Measurements from ENCODE around the gene LIG1.
A peak's percentile ranks its signal among the peaks of the same experiment; 100 is the strongest.

Gene LIG1

DNA sequence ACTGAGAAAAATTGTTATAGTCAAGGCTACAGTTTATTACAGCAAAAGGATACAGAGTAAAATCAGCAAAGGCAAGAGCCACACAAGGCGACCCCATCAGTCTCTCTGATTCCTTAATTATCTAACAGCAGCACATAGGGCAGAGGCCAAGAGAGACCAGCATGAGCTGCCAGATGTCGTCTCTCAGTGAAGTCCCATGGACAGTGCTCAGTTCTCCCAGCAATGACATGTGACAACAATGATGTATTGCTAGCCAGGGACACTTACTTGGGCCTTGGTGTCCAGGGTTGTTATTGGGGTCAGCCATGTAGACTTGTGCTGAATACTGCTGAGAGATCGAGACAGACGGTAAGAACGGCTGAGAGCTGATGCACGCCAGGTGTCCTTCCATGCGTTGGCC, 22.6 kb upstream of the LIG1 start:
- H3K27ac Mint-ChIP-seq, result no peak overlapping the region
- no peaks in the 10 kb centered on the region for H3K27me3 Mint-ChIP-seq (ENCODE audit: low read depth)
- no peak overlapping the region for H3K4me3 Mint-ChIP-seq
- H3K4me1 Mint-ChIP-seq (ENCODE audit: low read depth), result no peaks in the 10 kb centered on the region
- H3K36me3 Mint-ChIP-seq (ENCODE audit: low read depth), result peaks cover 9% of the 10 kb centered on the region
- no peaks in the 10 kb centered on the region for H3K9me3 Mint-ChIP-seq

DNA sequence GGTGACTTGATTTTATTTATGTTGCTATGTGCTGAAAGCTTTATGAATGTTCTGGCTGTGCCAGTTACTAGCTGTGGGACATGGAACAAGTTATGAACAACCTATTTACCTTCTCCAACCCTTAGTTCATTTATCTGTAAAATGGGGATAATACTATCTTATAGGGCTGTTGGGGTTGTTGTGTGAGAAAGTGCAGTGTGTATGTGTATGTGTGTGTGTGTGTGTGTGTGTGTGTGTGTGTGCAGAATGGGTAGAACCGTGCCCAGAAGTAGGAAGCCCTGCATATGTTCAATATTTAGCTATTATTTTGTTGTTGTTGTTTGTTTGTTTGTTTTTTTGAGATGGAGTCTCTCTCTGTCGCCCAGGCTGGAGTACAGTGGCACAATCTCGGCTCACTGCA, 20.7 kb upstream of the LIG1 start:
- H3K9me3 Mint-ChIP-seq, result no peaks in the 10 kb centered on the region

DNA sequence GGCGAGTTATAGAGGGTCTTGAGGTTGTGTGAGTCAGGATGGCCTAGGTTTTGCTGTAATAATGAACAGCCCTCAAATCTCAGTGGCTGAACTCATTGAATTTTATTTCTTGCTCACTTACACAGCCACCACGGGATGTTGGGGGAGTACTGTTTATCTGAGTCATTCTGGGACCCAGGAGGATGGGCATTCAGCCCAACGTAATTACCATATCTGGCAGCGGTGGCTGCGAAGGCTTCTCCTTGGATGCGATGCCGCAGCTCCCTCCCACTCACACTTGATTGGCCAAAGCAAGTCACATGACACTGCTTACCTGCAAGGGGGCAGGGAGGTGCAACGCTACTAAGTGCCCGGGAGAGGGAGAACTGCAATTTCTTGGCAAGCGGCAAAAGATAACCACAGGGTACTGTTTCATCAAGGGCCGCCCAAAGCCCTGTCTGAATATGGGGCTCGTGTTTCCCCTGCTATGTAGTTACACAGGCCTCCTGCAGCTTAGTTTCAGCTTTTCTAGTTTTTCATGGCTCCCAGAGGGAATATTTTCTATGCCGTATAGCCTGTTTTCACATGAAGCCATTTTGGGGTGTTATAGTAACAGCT, 20.2 kb upstream of the LIG1 start:
- no peaks in the 10 kb centered on the region for H3K9me3 Mint-ChIP-seq
- no peak overlapping the region for H3K27ac Mint-ChIP-seq
- no peaks in the 10 kb centered on the region for H3K4me1 Mint-ChIP-seq (ENCODE audit: low read depth)
- H3K4me3 Mint-ChIP-seq, result no peak overlapping the region
- H3K36me3 Mint-ChIP-seq (ENCODE audit: low read depth), result peaks cover 9% of the 10 kb centered on the region
- no peaks in the 10 kb centered on the region for H3K27me3 Mint-ChIP-seq (ENCODE audit: low read depth)

More for the DNA sequence above, 20.7 kb upstream of the LIG1 start:
- H3K27me3 Mint-ChIP-seq (ENCODE audit: low read depth), result no peaks in the 10 kb centered on the region
- peaks cover 9% of the 10 kb centered on the region for H3K36me3 Mint-ChIP-seq (ENCODE audit: low read depth)
- peak overlapping the region; percentile 45 for H3K27ac Mint-ChIP-seq
- H3K4me3 Mint-ChIP-seq, result no peak overlapping the region
- H3K4me1 Mint-ChIP-seq (ENCODE audit: low read depth), result no peaks in the 10 kb centered on the region

DNA sequence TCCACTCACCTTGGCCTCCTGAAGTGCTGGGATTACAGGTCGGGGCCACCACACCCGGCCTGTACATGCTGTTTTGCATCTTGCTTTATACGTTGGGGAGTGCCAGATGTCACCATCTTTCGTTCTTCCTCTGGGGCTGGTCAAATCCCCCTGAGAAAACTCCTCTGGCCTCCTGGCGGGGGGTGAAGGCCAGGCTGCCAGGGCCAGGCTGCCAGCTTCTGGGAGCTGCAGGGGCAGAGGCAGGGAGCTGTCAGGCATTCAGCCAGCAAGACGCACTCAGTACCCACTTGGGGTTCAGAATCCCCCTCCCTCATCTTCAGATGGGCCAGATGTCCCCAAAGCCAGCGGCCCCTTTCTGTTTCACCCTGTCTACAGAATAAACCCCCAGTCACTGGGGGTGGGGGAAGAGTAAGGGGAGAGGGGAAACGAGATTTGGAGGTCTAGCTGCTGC, 16.4 kb upstream of the LIG1 start:
- Mint-ChIP-seq H3K4me3 (no peak overlapping the region), H3K27me3 (ENCODE audit: low read depth) (no peaks in the 10 kb centered on the region), H3K4me1 (ENCODE audit: low read depth) (no peaks in the 10 kb centered on the region), H3K9me3 (peaks cover 4% of the 10 kb centered on the region), H3K36me3 (ENCODE audit: low read depth) (peaks cover 15% of the 10 kb centered on the region), H3K27ac (no peak overlapping the region)

DNA sequence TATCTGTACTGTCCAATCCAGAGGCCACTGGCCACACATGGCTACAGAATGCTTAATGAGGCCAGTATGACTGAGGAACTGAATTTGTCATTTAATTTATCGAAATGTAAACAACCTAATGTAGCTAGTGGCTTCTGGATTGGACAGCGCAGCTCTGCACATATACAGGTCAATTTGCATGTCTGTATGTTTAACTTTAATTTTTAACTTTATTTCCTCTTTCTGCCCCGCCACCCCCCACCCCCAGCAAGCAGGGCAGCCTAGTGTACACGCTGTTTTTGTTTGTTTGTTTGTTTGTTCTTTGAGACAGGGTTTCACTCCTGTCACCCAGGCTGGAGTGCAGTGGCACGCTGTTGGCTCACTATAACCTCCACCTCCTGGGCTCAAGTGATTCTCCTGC, 15.9 kb upstream of the LIG1 start:
- Mint-ChIP-seq H3K27me3 (ENCODE audit: low read depth) (no peaks in the 10 kb centered on the region), H3K27ac (no peak overlapping the region), H3K36me3 (ENCODE audit: low read depth) (peaks cover 20% of the 10 kb centered on the region), H3K9me3 (peaks cover 9% of the 10 kb centered on the region), H3K4me1 (ENCODE audit: low read depth) (no peaks in the 10 kb centered on the region), H3K4me3 (no peak overlapping the region)

DNA sequence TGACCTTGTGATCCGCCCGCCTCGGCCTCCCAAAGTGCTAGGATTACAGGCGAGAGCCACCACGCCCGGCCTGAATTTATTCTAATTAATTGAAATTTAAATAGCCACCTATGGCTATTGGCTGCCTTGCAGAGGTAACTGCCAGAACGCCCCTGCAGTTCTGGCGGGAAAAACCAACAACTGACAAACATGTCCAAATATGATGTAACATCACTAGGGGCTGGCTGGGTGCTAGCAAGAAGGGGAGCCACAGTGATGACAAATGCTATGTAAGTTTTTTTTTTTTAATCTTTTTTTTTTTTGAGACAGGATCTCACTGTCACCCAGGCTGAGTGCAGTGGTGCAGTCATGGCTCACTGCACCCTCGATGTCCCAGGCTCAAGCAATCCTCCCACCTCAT, 13.2 kb upstream of the LIG1 start:
- H3K9me3 Mint-ChIP-seq, result peaks cover 10% of the 10 kb centered on the region
- no peaks in the 10 kb centered on the region for H3K4me1 Mint-ChIP-seq (ENCODE audit: low read depth)
- no peak overlapping the region for H3K27ac Mint-ChIP-seq
- peaks cover 23% of the 10 kb centered on the region for H3K36me3 Mint-ChIP-seq (ENCODE audit: low read depth)
- no peaks in the 10 kb centered on the region for H3K27me3 Mint-ChIP-seq (ENCODE audit: low read depth)
- no peak overlapping the region for H3K4me3 Mint-ChIP-seq

DNA sequence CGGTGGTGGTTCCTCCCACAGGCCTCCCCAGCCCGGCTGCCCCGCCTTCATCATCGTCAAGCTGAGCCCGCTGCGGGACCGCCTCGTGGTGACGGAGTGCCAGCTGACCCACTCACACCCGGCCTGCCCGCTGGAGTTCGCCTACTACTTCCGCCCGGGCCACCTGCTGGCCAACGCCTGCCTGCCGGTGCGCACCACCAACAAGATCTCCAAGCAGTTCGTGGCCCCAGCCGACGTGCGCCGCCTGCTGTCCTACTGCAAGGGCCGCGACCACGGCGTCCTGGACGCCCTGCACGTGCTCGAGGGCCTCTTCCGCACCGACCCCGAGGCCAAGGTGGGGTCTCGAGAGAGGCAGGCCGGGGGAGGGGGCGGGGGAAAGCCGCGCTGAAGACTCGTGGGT, 12.3 kb upstream of the LIG1 start:
- peaks cover 10% of the 10 kb centered on the region for H3K9me3 Mint-ChIP-seq
- H3K4me1 Mint-ChIP-seq (ENCODE audit: low read depth), result no peaks in the 10 kb centered on the region
- no peak overlapping the region for H3K27ac Mint-ChIP-seq
- H3K36me3 Mint-ChIP-seq (ENCODE audit: low read depth), result peaks cover 23% of the 10 kb centered on the region
- H3K4me3 Mint-ChIP-seq, result no peak overlapping the region
- H3K27me3 Mint-ChIP-seq (ENCODE audit: low read depth), result no peaks in the 10 kb centered on the region

DNA sequence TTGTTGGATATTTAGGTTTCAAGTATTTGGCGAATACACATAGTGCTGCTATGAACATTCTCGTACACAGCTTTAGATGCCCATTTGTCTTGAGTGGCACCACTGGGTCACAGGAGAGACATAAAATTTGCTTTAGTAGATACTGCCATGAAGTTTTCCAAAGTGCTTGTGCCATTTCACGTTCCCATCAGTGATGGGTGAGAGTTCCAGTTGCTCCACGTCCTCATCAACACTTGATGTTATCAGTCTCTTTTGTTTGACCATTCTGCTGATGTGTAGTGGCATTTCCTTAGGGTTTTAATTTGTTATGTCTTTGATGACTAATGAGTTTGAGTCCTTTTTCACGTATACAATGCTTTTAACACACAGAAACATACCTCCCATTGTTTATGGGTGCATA, 11.4 kb upstream of the LIG1 start:
- no peak overlapping the region for H3K4me3 Mint-ChIP-seq
- H3K27me3 Mint-ChIP-seq (ENCODE audit: low read depth), result no peaks in the 10 kb centered on the region
- H3K4me1 Mint-ChIP-seq (ENCODE audit: low read depth), result peaks cover 3% of the 10 kb centered on the region
- H3K9me3 Mint-ChIP-seq, result peaks cover 10% of the 10 kb centered on the region
- peaks cover 28% of the 10 kb centered on the region for H3K36me3 Mint-ChIP-seq (ENCODE audit: low read depth)
- no peak overlapping the region for H3K27ac Mint-ChIP-seq

DNA sequence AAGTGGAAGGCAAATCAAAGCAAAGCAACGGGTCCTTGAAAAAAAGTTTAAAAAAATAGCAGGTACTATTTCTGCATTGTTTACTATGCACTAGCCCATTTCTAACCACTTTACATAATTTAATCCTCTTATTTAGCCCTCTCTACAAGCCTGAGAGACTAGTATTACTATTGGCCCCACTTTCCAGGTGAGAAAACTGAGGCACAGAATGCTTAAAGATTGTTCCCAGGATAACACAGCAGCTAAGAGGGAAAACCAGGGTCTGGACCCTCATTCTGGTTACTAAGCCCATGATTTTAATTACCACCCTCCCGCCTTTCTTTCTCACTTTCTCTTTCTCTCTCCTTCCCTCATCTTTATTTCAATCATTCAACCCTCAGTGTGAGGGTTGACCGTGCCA, 6.1 kb upstream of the LIG1 start:
- H3K4me1 Mint-ChIP-seq (ENCODE audit: low read depth), result peaks cover 18% of the 10 kb centered on the region
- peaks cover 3% of the 10 kb centered on the region for H3K9me3 Mint-ChIP-seq
- no peak overlapping the region for H3K4me3 Mint-ChIP-seq
- H3K27me3 Mint-ChIP-seq (ENCODE audit: low read depth), result no peaks in the 10 kb centered on the region
- peak overlapping the region; percentile 57 for H3K27ac Mint-ChIP-seq
- H3K36me3 Mint-ChIP-seq (ENCODE audit: low read depth), result peaks cover 38% of the 10 kb centered on the region

DNA sequence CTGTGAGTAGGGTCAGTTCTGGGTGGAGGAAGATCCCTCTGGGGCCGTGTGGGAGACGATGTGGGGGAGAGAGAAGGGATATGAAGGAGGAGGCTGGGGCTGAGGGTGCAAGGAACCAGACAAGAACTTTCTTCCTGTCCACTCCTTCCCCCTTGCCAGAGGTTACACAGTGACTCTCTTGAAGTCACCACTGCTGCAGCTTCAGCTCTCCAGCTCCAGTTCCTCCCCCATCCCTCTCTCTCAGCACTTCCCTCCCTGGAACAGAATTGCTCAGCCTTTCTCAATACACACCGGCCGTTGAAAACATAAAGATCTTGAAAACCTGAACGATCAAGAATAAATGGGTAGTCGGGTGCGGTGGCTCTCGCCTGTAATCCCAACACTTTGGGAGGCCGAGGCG, 5.4 kb upstream of the LIG1 start:
- Mint-ChIP-seq H3K27ac (no peak overlapping the region), H3K9me3 (no peaks in the 10 kb centered on the region), H3K4me3 (no peak overlapping the region), H3K4me1 (ENCODE audit: low read depth) (peaks cover 23% of the 10 kb centered on the region), H3K36me3 (ENCODE audit: low read depth) (peaks cover 39% of the 10 kb centered on the region), H3K27me3 (ENCODE audit: low read depth) (no peaks in the 10 kb centered on the region)

DNA sequence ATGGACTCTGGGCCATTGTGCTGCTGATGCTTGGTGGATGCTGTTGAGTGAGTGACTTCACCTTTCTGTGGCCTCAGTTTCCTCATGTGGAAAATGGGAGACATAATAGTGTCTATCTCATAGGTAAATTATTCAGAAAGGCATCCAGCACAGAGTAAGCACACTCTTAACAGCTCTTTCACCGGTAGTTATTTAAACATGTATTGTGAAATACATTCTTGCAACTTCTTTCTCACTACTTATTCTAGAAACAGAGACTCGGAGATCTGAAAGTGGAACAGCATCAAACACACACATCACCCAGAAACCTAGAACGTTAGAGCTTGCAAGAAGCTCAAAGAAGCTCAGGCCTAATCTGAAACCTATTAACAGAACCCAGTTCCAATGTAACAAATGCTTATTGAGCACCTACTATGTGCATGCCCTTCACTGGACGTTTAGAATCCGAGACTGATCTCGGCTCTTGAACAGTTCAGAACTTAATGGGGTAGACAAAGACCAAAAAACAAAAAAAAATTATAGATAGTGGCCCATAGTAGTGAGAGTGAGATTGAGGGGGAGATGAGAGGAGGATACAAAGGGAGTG, 4.4 kb upstream of the LIG1 start:
- H3K9me3 Mint-ChIP-seq, result no peaks in the 10 kb centered on the region
- peaks cover 36% of the 10 kb centered on the region for H3K36me3 Mint-ChIP-seq (ENCODE audit: low read depth)
- H3K4me1 Mint-ChIP-seq (ENCODE audit: low read depth), result peaks cover 23% of the 10 kb centered on the region
- H3K4me3 Mint-ChIP-seq, result no peak overlapping the region
- H3K27ac Mint-ChIP-seq, result no peak overlapping the region
- no peaks in the 10 kb centered on the region for H3K27me3 Mint-ChIP-seq (ENCODE audit: low read depth)

DNA sequence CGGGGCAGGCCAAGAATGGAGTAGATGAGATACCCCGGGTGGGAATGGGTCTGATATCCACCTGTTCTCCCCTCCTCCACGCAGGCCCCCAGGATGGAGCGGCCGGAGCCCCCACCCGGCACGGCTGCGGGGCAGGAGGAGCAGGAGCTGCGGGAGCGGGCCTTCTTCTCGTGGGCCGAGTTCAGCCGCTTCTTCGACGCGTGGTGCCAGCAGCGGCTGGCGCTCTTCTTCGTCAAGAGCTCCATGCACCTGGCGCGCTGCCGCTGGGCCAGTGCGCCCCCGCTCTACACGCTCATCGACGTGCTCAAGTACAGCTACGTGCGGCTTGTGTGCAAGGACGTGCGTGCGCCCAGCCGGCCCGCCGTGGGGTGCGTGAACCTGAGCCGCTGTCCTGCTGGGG, 1.6 kb upstream of the LIG1 start:
- peaks cover 26% of the 10 kb centered on the region for H3K36me3 Mint-ChIP-seq (ENCODE audit: low read depth)
- H3K27me3 Mint-ChIP-seq (ENCODE audit: low read depth), result no peaks in the 10 kb centered on the region
- peak overlapping the region; percentile 95 for H3K4me3 Mint-ChIP-seq
- peaks cover 32% of the 10 kb centered on the region for H3K4me1 Mint-ChIP-seq (ENCODE audit: low read depth)
- H3K27ac Mint-ChIP-seq, result no peak overlapping the region
- no peaks in the 10 kb centered on the region for H3K9me3 Mint-ChIP-seq

DNA sequence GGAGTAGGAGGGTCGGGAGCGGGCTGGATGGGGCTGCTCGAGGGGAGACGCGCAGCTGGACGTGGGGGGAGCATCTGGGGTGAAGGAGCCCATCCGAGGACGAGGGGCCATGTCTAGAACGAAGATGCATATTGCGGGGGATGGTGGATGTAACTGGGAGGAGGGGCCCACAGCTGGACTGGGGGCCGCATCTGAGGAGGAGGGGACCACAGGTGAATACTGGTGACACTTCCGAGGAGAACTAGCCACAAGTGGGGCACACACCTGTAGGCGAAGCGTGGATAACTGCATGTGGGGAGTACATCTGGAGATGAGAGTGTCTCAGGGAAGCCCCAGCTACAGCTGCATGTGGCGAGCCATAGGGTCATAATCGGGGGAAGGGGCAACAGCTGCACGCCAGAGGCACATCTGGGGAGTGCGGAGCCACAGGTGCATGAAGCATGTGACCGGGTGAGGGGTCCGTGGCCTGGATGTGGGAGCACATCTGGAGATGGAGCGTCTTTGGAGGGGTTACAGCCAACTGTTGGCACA, 738 bp upstream of the LIG1 start:
- H3K27me3 Mint-ChIP-seq (ENCODE audit: low read depth), result no peaks in the 10 kb centered on the region
- peak overlapping the region; percentile 88 for H3K27ac Mint-ChIP-seq
- H3K36me3 Mint-ChIP-seq (ENCODE audit: low read depth), result peaks cover 24% of the 10 kb centered on the region
- no peaks in the 10 kb centered on the region for H3K9me3 Mint-ChIP-seq
- H3K4me3 Mint-ChIP-seq, result peak overlapping the region; percentile 95
- H3K4me1 Mint-ChIP-seq (ENCODE audit: low read depth), result peaks cover 30% of the 10 kb centered on the region

DNA sequence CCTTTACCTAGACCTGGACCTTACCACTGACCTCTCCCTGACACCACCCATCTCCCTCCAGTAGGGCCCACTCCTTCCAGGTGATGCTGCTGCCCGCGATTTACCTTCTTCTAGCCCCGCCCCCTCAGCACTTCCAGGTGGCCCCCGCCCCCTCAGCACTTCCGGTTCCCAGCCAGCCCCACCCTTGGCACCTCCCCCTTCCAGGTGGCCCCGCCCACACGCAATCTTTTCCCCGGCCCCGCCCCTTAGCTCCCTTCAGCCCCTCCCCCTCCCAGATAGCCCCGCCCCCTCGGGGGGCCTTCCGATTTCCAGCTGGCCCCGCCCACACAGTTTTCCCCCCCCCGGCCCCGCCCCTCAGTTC, 586 bp downstream of the LIG1 start:
- Mint-ChIP-seq H3K27me3 (ENCODE audit: low read depth) (no peaks in the 10 kb centered on the region), H3K4me1 (ENCODE audit: low read depth) (peaks cover 23% of the 10 kb centered on the region), H3K4me3 (peak overlapping the region; percentile 95), H3K9me3 (no peaks in the 10 kb centered on the region), H3K36me3 (ENCODE audit: low read depth) (peaks cover 23% of the 10 kb centered on the region), H3K27ac (peak overlapping the region; percentile 95)

DNA sequence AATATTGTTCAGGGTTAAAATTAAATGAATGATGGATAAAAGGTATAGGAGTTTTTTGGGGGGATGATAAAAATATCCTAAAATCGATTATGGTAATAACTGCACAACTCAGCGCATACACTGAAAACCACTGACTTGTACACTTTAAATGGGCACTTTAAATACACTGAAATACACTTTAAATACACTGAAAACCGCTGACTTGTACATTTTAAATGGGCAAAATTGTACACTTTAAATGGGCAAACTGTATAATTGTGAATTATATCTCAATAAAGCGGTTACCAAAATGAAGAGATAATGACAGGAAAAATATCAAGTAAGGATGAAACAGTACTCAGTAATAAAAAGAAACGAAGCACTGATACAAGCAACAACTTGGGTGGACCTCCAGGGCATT, 1.5 kb downstream of the LIG1 start:
- Mint-ChIP-seq H3K4me3 (peak overlapping the region; percentile 95), H3K27me3 (ENCODE audit: low read depth) (no peaks in the 10 kb centered on the region), H3K4me1 (ENCODE audit: low read depth) (peaks cover 21% of the 10 kb centered on the region), H3K9me3 (no peaks in the 10 kb centered on the region), H3K27ac (peak overlapping the region; percentile 95), H3K36me3 (ENCODE audit: low read depth) (peaks cover 23% of the 10 kb centered on the region)

Measured in T-helper 1 cell treated with Interleukin-12 subunit alpha and Interleukin-12 subunit beta and Interleukin-4 antibody, amounts not matched to agents 30 μg/mL and 1 μg/mL, for 36 hours (primary cell).